Measurements from ENCODE around the gene CDH23. TPM values are rescaled to one million over a fixed set of nuclear protein-coding genes. Genes with fewer than 3 reads are reported as not detected.
"Not testable (repeated sequence)": the region's sequence is repeated elsewhere in the genome, so short reads cannot be mapped to it uniquely, and the experiment has no call there.

CDH23 gene
- total RNA-seq, 2 experiments from 2014 or later, result 1.6 TPM

DNA sequence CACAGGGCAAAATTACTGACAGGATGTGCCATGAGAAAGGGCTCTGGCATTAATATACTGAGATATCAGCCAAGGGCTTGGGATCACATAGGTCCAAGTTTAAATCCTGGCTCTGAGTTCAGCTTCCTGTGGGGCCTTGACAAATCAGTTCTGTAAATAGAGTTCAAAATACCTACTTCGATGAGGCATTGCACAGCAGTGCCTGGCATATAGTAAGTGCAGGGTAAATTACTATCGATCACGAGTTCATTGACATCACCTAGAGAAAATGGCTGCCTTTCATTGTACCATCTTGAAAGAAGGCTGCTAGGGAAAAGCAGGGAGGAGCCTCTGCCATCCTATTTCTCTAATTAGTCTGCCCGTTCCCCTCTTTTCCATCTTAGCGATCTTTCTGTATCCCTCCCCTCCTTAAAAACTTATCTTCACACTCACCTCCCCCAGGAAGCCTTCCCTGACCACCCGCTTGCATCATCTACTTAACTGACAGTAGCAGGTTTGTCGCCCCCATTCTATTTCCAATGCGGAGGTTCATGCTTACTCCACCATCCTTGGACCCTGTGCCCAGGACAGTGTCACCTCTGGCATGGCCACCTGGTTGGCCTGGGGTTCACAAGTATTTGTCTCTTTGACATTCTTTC, 198.3 kb downstream of the CDH23 start:
- Mint-ChIP-seq H3K27ac (no peak overlapping the region), H3K36me3 (ENCODE audit: low read depth) (no peaks in the 10 kb centered on the region), H3K4me1 (ENCODE audit: low read depth) (no peaks in the 10 kb centered on the region), H3K27me3 (ENCODE audit: low read depth) (no peaks in the 10 kb centered on the region), H3K9me3 (no peaks in the 10 kb centered on the region), H3K4me3 (no peak overlapping the region)
- no peak for DNase-seq
- intact Hi-C loops (cut with micrococcal nuclease), result no loop called here
- CTCF ChIA-PET, result no interaction called here

- Mint-ChIP-seq H3K4me3 (no peak overlapping the region), H3K27ac (no peak overlapping the region), H3K27me3 (ENCODE audit: low read depth) (no peaks in the 10 kb centered on the region), H3K4me1 (ENCODE audit: low read depth) (peaks cover 1% of the 10 kb centered on the region), H3K36me3 (ENCODE audit: low read depth) (no peaks in the 10 kb centered on the region), H3K9me3 (no peaks in the 10 kb centered on the region)
- DNase-seq, result no peak
- CTCF ChIA-PET, result no interaction called here
- intact Hi-C loops (cut with micrococcal nuclease), result no loop called here
Observed at GRCh38 chr10:71595649-71596048, 198.9 kb downstream of the CDH23 start.

DNA sequence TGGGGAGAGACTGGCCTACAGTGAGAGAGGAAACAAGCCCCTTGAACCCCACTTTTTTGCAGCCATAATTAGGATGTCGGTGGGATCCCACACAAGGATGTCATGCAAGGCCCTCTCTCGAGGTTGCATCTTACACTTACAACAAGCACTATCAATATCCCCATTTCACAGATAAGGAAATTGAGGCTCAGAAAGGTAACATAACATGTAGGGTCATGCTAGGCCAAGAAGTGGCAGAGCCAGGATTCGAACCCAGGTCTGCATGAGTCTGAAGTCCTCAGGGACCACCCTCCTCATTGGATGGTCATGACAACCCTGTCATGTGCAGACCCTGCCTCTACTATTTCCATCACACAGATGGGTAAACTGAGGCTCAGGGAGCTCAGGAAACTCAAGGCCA, 199.4 kb downstream of the CDH23 start:
- CTCF ChIA-PET, result no interaction called here
- intact Hi-C loops (cut with micrococcal nuclease), result no loop called here

GRCh38 chr10:71596759-71597158, 200.0 kb downstream of the CDH23 start:
- intact Hi-C loops (cut with micrococcal nuclease), result no loop called here

More for the DNA sequence above, 199.4 kb downstream of the CDH23 start:
- no peak overlapping the region for H3K27ac Mint-ChIP-seq
- no peaks in the 10 kb centered on the region for H3K36me3 Mint-ChIP-seq (ENCODE audit: low read depth)
- peaks cover 6% of the 10 kb centered on the region for H3K4me1 Mint-ChIP-seq (ENCODE audit: low read depth)
- no peak overlapping the region for H3K4me3 Mint-ChIP-seq
- no peaks in the 10 kb centered on the region for H3K9me3 Mint-ChIP-seq
- DNase-seq, result no peak
- H3K27me3 Mint-ChIP-seq (ENCODE audit: low read depth), result no peaks in the 10 kb centered on the region

DNA sequence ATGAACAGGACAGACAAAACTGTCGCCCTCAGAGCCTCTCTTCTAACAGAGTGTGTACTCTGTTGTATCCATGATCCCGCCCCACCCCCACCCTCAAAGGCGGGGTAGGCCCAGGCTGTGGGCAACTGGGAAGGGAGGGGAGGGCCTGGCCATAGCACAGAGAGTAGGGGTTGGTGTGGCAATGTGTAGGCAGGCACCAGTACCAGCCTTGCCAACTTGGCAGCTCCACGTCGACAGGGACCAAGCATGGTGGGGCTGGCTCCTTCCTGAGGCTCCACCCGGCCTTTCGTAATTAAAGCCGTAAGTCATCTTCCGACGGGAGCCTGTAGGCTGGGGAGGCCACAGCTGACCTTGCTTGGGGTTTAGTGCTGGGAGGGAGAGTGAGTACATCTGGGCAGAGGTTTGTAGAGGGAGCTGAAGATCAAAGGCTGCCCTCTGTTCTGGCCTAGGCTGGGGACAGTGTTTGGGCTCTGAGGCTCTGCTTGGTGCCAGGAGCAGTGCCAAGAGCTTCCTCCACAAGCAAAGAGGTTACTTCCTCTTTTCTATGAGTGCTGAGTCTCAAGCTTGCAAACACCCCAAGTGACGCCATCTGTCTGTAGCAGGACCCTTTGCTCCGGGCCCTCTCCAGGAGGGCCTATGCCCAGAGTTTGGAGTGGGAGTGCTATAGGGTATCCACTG, 201.2 kb downstream of the CDH23 start:
- Mint-ChIP-seq H3K9me3 (no peaks in the 10 kb centered on the region), H3K4me1 (ENCODE audit: low read depth) (peaks cover 6% of the 10 kb centered on the region), H3K27ac (no peak overlapping the region), H3K36me3 (ENCODE audit: low read depth) (no peaks in the 10 kb centered on the region), H3K27me3 (ENCODE audit: low read depth) (no peaks in the 10 kb centered on the region), H3K4me3 (no peak overlapping the region)
- no peak for DNase-seq
- intact Hi-C loops (cut with micrococcal nuclease), result no loop called here
- CTCF ChIA-PET, result interaction anchor here (0.7 to 1.0 kb wide), 2 partner anchors 14 to 214 kb away, joined by 3 read pairs; no protein-coding TSS in a partner anchor

More at GRCh38 chr10:71596759-71597158, 200.0 kb downstream of the CDH23 start:
- Mint-ChIP-seq H3K36me3 (ENCODE audit: low read depth) (no peaks in the 10 kb centered on the region), H3K9me3 (no peaks in the 10 kb centered on the region), H3K4me3 (no peak overlapping the region), H3K27me3 (ENCODE audit: low read depth) (no peaks in the 10 kb centered on the region), H3K27ac (no peak overlapping the region), H3K4me1 (ENCODE audit: low read depth) (peaks cover 6% of the 10 kb centered on the region)
- CTCF ChIA-PET, result interaction anchor here (0.7 kb wide), 1 partner anchor 13 kb away, joined by 3 read pairs; no protein-coding TSS in a partner anchor
- no peak for DNase-seq

DNA sequence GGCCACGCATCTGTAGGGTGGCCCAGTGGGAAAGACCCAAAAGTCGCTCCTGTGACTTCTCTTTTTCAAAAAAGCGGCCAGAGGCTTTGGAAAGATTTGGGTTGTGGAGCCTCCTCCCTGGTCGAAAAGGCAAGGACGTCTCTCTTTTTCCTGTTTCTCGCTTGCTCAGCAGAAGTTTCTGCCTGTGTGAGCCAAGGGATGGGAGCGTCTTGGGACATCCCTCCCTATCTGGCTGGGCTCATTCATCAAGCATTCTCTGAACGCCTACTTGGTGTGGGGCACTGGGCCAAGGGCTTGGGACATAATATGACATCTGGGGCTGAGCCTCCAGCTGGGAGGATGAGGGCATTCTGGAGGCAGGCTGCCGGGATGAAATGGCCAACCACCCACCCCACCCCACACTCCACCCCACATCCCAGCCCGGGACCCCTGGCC, 201.9 kb downstream of the CDH23 start:
- CTCF ChIA-PET, result interaction anchor here (0.7 to 1.0 kb wide), 2 partner anchors 67 to 214 kb away, joined by 3 to 4 read pairs; no protein-coding TSS in a partner anchor
- Mint-ChIP-seq H3K4me3 (no peak overlapping the region), H3K27ac (no peak overlapping the region), H3K36me3 (ENCODE audit: low read depth) (no peaks in the 10 kb centered on the region), H3K27me3 (ENCODE audit: low read depth) (no peaks in the 10 kb centered on the region), H3K9me3 (no peaks in the 10 kb centered on the region), H3K4me1 (ENCODE audit: low read depth) (peaks cover 6% of the 10 kb centered on the region)
- DNase-seq, result no peak
- intact Hi-C loops (cut with micrococcal nuclease), result no loop called here

- no peaks in the 10 kb centered on the region for H3K27me3 Mint-ChIP-seq (ENCODE audit: low read depth)
- DNase-seq, result no peak
- CTCF ChIA-PET, result interaction anchor here (1.0 kb wide), 1 partner anchor 78 kb away, joined by 3 read pairs; no protein-coding TSS in a partner anchor
- intact Hi-C loops (cut with micrococcal nuclease), result no loop called here
- H3K4me1 Mint-ChIP-seq (ENCODE audit: low read depth), result peaks cover 6% of the 10 kb centered on the region
- H3K9me3 Mint-ChIP-seq, result no peaks in the 10 kb centered on the region
- no peaks in the 10 kb centered on the region for H3K36me3 Mint-ChIP-seq (ENCODE audit: low read depth)
- H3K27ac Mint-ChIP-seq, result no peak overlapping the region
- H3K4me3 Mint-ChIP-seq, result no peak overlapping the region
Observed at GRCh38 chr10:71599518-71599917, 202.8 kb downstream of the CDH23 start.

DNA sequence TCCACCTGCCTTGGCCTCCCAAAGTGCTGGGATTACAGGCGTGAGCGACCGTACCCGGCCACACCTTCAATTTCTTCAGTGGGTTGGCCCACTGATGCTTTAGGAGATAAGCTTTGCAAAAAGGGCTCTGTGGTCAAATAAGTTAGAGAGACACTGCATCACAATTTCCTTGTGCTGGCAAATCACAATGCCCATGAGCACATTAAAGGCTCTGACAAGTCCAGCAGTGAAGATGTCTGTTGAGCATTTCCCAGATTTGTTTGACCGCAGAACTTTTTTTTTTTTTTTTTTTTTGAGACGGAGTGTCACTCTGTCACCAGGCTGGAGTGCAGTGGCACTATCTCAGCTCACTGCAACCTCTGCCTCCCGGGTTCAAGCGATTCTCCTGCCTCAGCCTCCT, 203.5 kb downstream of the CDH23 start:
- H3K36me3 Mint-ChIP-seq (ENCODE audit: low read depth); H3K4me1 Mint-ChIP-seq (ENCODE audit: low read depth); H3K27ac Mint-ChIP-seq; intact Hi-C loops (cut with micrococcal nuclease); H3K27me3 Mint-ChIP-seq (ENCODE audit: low read depth); H3K9me3 Mint-ChIP-seq; DNase-seq; H3K4me3 Mint-ChIP-seq: not testable (repeated sequence)
- CTCF ChIA-PET, result interaction anchor here (0.7 to 1.0 kb wide), 2 partner anchors 8 to 79 kb away, joined by 3 read pairs; no protein-coding TSS in a partner anchor

- CTCF ChIA-PET, result interaction anchor here (0.7 to 1.0 kb wide), 2 partner anchors 8 to 79 kb away, joined by 3 read pairs; no protein-coding TSS in a partner anchor
- H3K27me3 Mint-ChIP-seq (ENCODE audit: low read depth), result no peaks in the 10 kb centered on the region
- H3K36me3 Mint-ChIP-seq (ENCODE audit: low read depth), result no peaks in the 10 kb centered on the region
- no peaks in the 10 kb centered on the region for H3K9me3 Mint-ChIP-seq
- H3K27ac Mint-ChIP-seq, result no peak overlapping the region
- H3K4me1 Mint-ChIP-seq (ENCODE audit: low read depth), result peaks cover 6% of the 10 kb centered on the region
- peak; percentile 10 for DNase-seq
- intact Hi-C loops (cut with micrococcal nuclease), result no loop called here
- no peak overlapping the region for H3K4me3 Mint-ChIP-seq
Observed at GRCh38 chr10:71600849-71601248, 204.1 kb downstream of the CDH23 start.

GRCh38 chr10:71601273-71601672, 204.6 kb downstream of the CDH23 start:
- H3K4me1 Mint-ChIP-seq (ENCODE audit: low read depth), result peaks cover 6% of the 10 kb centered on the region
- H3K9me3 Mint-ChIP-seq, result no peaks in the 10 kb centered on the region
- H3K4me3 Mint-ChIP-seq, result no peak overlapping the region
- no peak for DNase-seq
- intact Hi-C loops (cut with micrococcal nuclease), result no loop called here
- CTCF ChIA-PET, result no interaction called here
- no peak overlapping the region for H3K27ac Mint-ChIP-seq
- no peaks in the 10 kb centered on the region for H3K27me3 Mint-ChIP-seq (ENCODE audit: low read depth)
- no peaks in the 10 kb centered on the region for H3K36me3 Mint-ChIP-seq (ENCODE audit: low read depth)

GRCh38 chr10:71603150-71603549, 206.4 kb downstream of the CDH23 start:
- Mint-ChIP-seq H3K9me3 (no peaks in the 10 kb centered on the region), H3K4me1 (ENCODE audit: low read depth) (peaks cover 6% of the 10 kb centered on the region), H3K36me3 (ENCODE audit: low read depth) (no peaks in the 10 kb centered on the region), H3K4me3 (no peak overlapping the region), H3K27ac (no peak overlapping the region), H3K27me3 (ENCODE audit: low read depth) (no peaks in the 10 kb centered on the region)
- intact Hi-C loops (cut with micrococcal nuclease), result no loop called here
- DNase-seq, result no peak
- CTCF ChIA-PET, result interaction anchor here (0.6 kb wide), 1 partner anchor 88 kb away, joined by 3 read pairs; no protein-coding TSS in a partner anchor

DNA sequence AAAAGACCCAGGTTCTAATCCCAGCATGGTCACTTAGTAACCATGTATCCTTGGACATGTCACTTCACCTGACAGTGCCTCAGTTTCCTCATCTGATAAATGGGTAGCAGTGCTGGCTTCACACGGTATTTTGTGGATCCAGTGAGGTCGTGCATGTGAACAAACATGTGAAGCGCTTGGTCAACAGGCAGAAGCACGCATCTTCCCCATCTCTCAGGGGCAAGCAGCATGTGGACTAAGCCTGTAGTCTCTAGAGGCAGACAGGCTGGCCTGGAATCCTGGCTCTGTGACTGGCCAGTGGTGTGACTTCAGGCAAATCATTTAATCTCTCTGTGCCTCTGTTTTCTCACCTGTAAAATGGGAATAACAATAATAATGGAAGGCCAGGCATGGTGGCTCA, 207.0 kb downstream of the CDH23 start:
- Mint-ChIP-seq H3K4me3 (no peak overlapping the region), H3K27me3 (ENCODE audit: low read depth) (no peaks in the 10 kb centered on the region), H3K36me3 (ENCODE audit: low read depth) (no peaks in the 10 kb centered on the region), H3K4me1 (ENCODE audit: low read depth) (peaks cover 6% of the 10 kb centered on the region), H3K9me3 (no peaks in the 10 kb centered on the region), H3K27ac (no peak overlapping the region)
- no peak for DNase-seq
- CTCF ChIA-PET, result interaction anchor here (1.0 to 1.2 kb wide), 2 partner anchors 33 to 253 kb away, joined by 3 to 4 read pairs; no protein-coding TSS in a partner anchor
- intact Hi-C loops (cut with micrococcal nuclease), result no loop called here
